GM12878 (cell line): ENCODE results near the gene UTP11. TPM values are rescaled to one million over a fixed set of nuclear protein-coding genes. Genes with fewer than 3 reads are reported as not detected.

Source experiments
- ATAC-seq: fragments of 200-7000 bp; cut with Tn5 transposase; 3 replicates; pipeline ENCODE4 v1.9.1; 2020; ENCODE audit warnings: mild to moderate bottlenecking, moderate library complexity
- BruUV-seq: library from RNA; stranded (reverse); fragments of 400-500 nt; replicated peaks from 2 replicates; lab custom pipeline; 2021; lab: Mats Ljungman, UMichigan
- CTCF ChIA-PET: fragments of 300-600 bp; sonication (Branson Sonifier 250); formaldehyde crosslinking; extraction: SDS; loops from one replicate; lab custom pipeline; 2021; ENCODE audit warnings: inconsistent platforms; lab: Yijun Ruan, JAX
- POLR2A ChIA-PET: fragments of 350-600 bp; formaldehyde crosslinking; extraction: SDS; loops from one replicate; lab custom pipeline; 2021; ENCODE audit warnings: inconsistent platforms; lab: Charles Lee
- RAD21 ChIA-PET: fragments of 300-600 bp; sonication (Branson Sonifier 250); formaldehyde crosslinking; loops from one replicate; lab custom pipeline; 2023; ENCODE audit warnings: antibody characterized with exemption; ENCODE audit not compliant: unreplicated experiment; lab: Charles Lee
- SMC1A ChIA-PET: fragments of 300-600 bp; sonication (Branson Sonifier 250); formaldehyde crosslinking; loops from one replicate; lab custom pipeline; 2023; ENCODE audit not compliant: unreplicated experiment, uncharacterized antibody; lab: Charles Lee
- DNase-seq: peaks from one replicate; pipeline ENCODE4 v3.0.0-alpha.2; 2011; ENCODE audit warnings: low read depth, low spot score
- FAIRE-seq: peaks from 3 replicates; lab custom pipeline; 2011; peaks lifted over from hg19 to GRCh38; lab: Jason Lieb, UNC
- H2AFZ ChIP-seq: 2 replicates; pipeline ENCODE4 v1.6.0; 2011; ENCODE audit warnings: low read depth, low read length, control low read depth; ENCODE audit not compliant: control insufficient read depth
- H3K27ac ChIP-seq: 2 replicates; pipeline ENCODE4 v1.5.1; 2011; ENCODE audit warnings: control low read depth; ENCODE audit not compliant: control insufficient read depth, insufficient read depth
- H3K27me3 ChIP-seq, 2 experiments: replicated peaks in 1 of 2; 2 replicates each; pipeline versions ENCODE4 v1.6.0 to v1.6.1; 2011; ENCODE audit warnings: low read length in 1 of 2; ENCODE audit not compliant: control insufficient read depth in 2 of 2, insufficient read depth in 2 of 2
- H3K36me3 ChIP-seq, 2 experiments: 2 replicates each; pipeline ENCODE4 v1.5.1; 2011; ENCODE audit warnings: low read length in 1 of 2; ENCODE audit not compliant: control insufficient read depth in 2 of 2, insufficient read depth in 2 of 2
- H3K4me1 ChIP-seq: 2 replicates; pipeline ENCODE4 v1.6.1; 2011; ENCODE audit warnings: mild to moderate bottlenecking, low read length, moderate library complexity, mixed read lengths; ENCODE audit not compliant: control insufficient read depth, insufficient read depth
- H3K4me2 ChIP-seq: 2 replicates; pipeline ENCODE4 v1.6.0; 2011; ENCODE audit warnings: control low read depth; ENCODE audit not compliant: control insufficient read depth, insufficient read depth
- H3K4me3 ChIP-seq: fragments of 200-600 bp; sonication (generic); 2 replicates; pipeline ENCODE4 v1.5.1; 2016
- H3K79me2 ChIP-seq: 2 replicates; pipeline ENCODE4 v1.6.0; 2011; ENCODE audit warnings: low read length; ENCODE audit not compliant: control insufficient read depth, insufficient read depth
- H3K9ac ChIP-seq: 2 replicates; pipeline ENCODE4 v1.8.0; 2011; ENCODE audit warnings: low read length, control low read depth, mixed read lengths; ENCODE audit not compliant: control insufficient read depth, insufficient read depth
- H3K9me3 ChIP-seq: replicated peaks from 3 replicates; pipeline ENCODE4 v1.5.1; 2011; ENCODE audit warnings: mild to moderate bottlenecking, low read length; ENCODE audit not compliant: control insufficient read depth, insufficient read depth
- H4K20me1 ChIP-seq: 2 replicates; pipeline ENCODE4 v1.6.0; 2011; ENCODE audit not compliant: control insufficient read depth, insufficient read depth
- HDAC6 ChIP-seq: fragments of 200-600 bp; sonication (generic); IDR thresholded peaks from one replicate; pipeline ENCODE4 v1.8.0; 2017; ENCODE audit warnings: antibody characterized with exemption; ENCODE audit not compliant: unreplicated experiment
- RELA ChIP-seq: fragments of 450-650 bp; IDR thresholded peaks from 2 replicates; pipeline ENCODE4 v1.8.0; 2014; ENCODE audit warnings: borderline replicate concordance; ENCODE audit not compliant: partially characterized antibody
- SMAD1 ChIP-seq: fragments of 450-650 bp; IDR thresholded peaks from 2 replicates; pipeline ENCODE4 v1.6.1; 2018; ENCODE audit warnings: mild to moderate bottlenecking, low read depth; ENCODE audit not compliant: partially characterized antibody
- STAT1 ChIP-seq: fragments of 450-650 bp; conservative IDR thresholded peaks from 2 replicates; pipeline ENCODE4 v1.6.1; 2014; ENCODE audit warnings: antibody characterized with exemption, mild to moderate bottlenecking
- SUZ12 ChIP-seq: fragments of 200-600 bp; sonication (generic); IDR thresholded peaks from one replicate; pipeline ENCODE4 v1.6.1; 2018; ENCODE audit warnings: antibody characterized with exemption, mild to moderate bottlenecking; ENCODE audit not compliant: unreplicated experiment
- TCF7 ChIP-seq: IDR thresholded peaks from 2 replicates; pipeline ENCODE4 v1.6.1; 2014; ENCODE audit warnings: antibody characterized with exemption, borderline replicate concordance
- WGBS: methylation state at CpG from one replicate; pipeline ENCODE4 v1.1.6; 2016; ENCODE audit warnings: low lambda C conversion rate; ENCODE audit not compliant: insufficient replicate concordance, insufficient coverage; ENCODE audit errors: missing lambda C conversion rate; 5-methylcytosine and 5-hydroxymethylcytosine counted together
- in situ Hi-C: fragments of 300-500 bp; cut with MboI; formaldehyde crosslinking; loops from 9 replicates; pipeline ENCODE4 v1.14.3; 2018; ENCODE audit warnings: mixed read lengths
- intact Hi-C: fragments of 100-400 bp; cut with micrococcal nuclease; formaldehyde crosslinking; loops from one replicate; pipeline ENCODE4 v1.14.2; 2022; ENCODE audit not compliant: unreplicated experiment
- polyA plus RNA-seq, 11 experiments: library from polyadenylated mRNA; depleted of rRNA in 4 of 11; unstranded in 6 of 11; stranded (reverse) in 5 of 11; fragments of >200 nt; fragmentation: Nextera tagmentation in 4 of 11; fragmentation: Illumina TruSeq in 1 of 11; extraction: Ambion mirVana in 4 of 11; extraction: Trizol in 1 of 11; gene quantifications; 1 replicate in 1 of 11; 2 replicates in 10 of 11; pipeline versions ENCODE4 v1.2.1 to v1.2.3, GENCODE V29; 2011 to 2016; ENCODE audit warnings: inconsistent platforms in 2 of 11, missing spikeins in 2 of 11, low read depth in 1 of 11
- total RNA-seq, 4 experiments: library from RNA; depleted of rRNA in 3 of 4; stranded (reverse); fragments of >200 nt in 3 of 4; fragmentation: Illumina TruSeq in 1 of 4; extraction: Trizol in 1 of 4; gene quantifications; 2 replicates each; pipeline versions ENCODE4 v1.2.1 to v1.2.3, GENCODE V29; 2013 to 2021
- TF ChIP-seq, protein P1 (sequence below): fragments of 450-650 bp; IDR thresholded peaks from 2 replicates; pipeline ENCODE4 v1.6.1; 2017; ENCODE audit warnings: mild to moderate bottlenecking, low read depth, inconsistent platforms; ENCODE audit not compliant: poor library complexity, severe bottlenecking
- TF ChIP-seq, protein P2 (sequence below): fragments of 450-650 bp; IDR thresholded peaks from 2 replicates; pipeline ENCODE4 v1.6.1; 2016; ENCODE audit warnings: mild to moderate bottlenecking, moderate library complexity, borderline replicate concordance
- TF ChIP-seq, protein P3 (sequence below): fragments of 450-650 bp; IDR thresholded peaks from 2 replicates; pipeline ENCODE4 v1.6.1; 2017; ENCODE audit warnings: antibody characterized with exemption, mild to moderate bottlenecking, moderate library complexity

UTP11 gene
- total and polyA plus RNA-seq, 10 of the 15 experiments (the other 5 are each of a cell fraction or from before 2014, with no cell fraction given) = 34.5 to 146 (median 64.2) TPM

DNA sequence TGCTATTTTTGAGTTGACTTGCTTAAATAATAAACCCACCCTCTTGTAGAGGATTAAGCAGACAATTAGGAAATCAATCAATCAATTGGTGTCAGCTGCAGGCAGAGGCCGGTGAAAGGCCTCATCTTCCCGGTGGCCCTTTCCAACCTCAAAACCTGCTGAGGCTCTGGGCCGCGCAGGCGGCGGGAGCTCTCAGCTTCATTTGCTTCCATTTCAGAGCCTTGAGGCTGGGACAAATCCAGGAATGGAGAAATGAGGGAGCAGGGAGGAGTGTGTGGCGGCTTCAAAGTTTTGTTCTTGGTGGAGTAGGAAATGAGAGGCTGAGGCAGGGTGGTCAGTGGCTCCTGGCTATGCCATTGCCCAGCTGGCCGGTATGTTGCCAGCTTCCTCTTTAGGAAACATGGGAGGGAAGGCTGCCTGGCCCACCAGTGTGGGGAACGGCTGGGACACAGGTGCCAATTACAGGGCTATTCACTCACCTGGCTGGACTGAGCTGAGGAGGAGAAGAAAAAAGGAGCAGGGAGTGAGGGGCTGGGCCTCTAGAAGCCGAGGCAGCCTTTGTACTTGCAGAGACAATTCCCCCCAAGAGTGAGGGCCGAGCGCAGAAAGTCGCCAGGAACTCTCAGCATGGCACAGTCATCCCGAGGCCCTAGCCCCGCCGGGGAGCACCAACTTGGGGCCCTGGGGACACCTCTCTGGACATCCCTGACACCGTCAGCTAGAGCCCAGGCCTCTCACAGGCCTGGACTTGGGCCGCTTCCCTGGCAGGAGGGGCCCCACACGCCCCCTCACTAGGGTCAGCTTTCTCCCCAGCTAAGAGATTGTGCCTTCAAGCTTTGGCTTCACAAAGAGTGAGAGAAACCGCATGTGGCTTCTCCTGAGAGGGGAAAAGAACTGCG is 29.7 kb downstream of the UTP11 start:
- Histone ChIP-seq H3K79me2 (no peaks in the 10 kb centered on the region), H3K4me2 (no peak overlapping the region), H3K27ac (no peak overlapping the region), H3K9ac (no peak overlapping the region), H3K4me1 (no peaks in the 10 kb centered on the region; the same call in 1 of the 2 replicates), H3K27me3 (peaks cover 9 to 13% of the 10 kb centered on the region in 2 experiments), H3K9me3 (no peaks in the 10 kb centered on the region), H3K4me3 (no peak overlapping the region), H2AFZ (no peak overlapping the region), H3K36me3 (no peaks in the 10 kb centered on the region), H4K20me1 (no peaks in the 10 kb centered on the region; the same call in 1 of the 2 replicates)
- FAIRE-seq = no peak
- RAD21 ChIA-PET = interaction anchor here (0.9 to 8.2 kb wide), 10 partner anchors 11 to 774 kb away, joined by 3 to 123 read pairs (median 4); no protein-coding TSS in a partner anchor
- no TSS peak for BruUV-seq
- CTCF ChIA-PET = interaction anchor here (0.6 to 11.0 kb wide), 16 partner anchors 9 to 793 kb away, joined by 3 to 179 read pairs (median 4); no protein-coding TSS in a partner anchor
- no peak for DNase-seq
- SMC1A ChIA-PET = interaction anchor here (0.7 to 23.8 kb wide), 10 partner anchors 8 to 793 kb away, joined by 3 to 316 read pairs (median 6); partner anchors contain the start of gene SF3A3
- no peak for ATAC-seq
- 46% methylated on average over 21 of the region's 21 CpGs for WGBS
- POLR2A ChIA-PET = interaction anchor here (0.9 to 2.2 kb wide), 4 partner anchors 10 to 30 kb away, joined by 3 to 14 read pairs (median 4); no protein-coding TSS in a partner anchor
- in situ Hi-C loops (loop anchor here (25.0 kb wide), 1 partner anchor 545 kb away; no protein-coding TSS in a partner anchor), intact Hi-C loops (loop anchor here (5.0 kb wide), 1 partner anchor 775 kb away; no protein-coding TSS in a partner anchor)
- TF ChIP-seq HDAC6 (no peak), TCF7 (no peak), RELA (no peak), SMAD1 (no peak), STAT1 (no peak), SUZ12 (no peak)
- TF ChIP-seq, protein P1, sequence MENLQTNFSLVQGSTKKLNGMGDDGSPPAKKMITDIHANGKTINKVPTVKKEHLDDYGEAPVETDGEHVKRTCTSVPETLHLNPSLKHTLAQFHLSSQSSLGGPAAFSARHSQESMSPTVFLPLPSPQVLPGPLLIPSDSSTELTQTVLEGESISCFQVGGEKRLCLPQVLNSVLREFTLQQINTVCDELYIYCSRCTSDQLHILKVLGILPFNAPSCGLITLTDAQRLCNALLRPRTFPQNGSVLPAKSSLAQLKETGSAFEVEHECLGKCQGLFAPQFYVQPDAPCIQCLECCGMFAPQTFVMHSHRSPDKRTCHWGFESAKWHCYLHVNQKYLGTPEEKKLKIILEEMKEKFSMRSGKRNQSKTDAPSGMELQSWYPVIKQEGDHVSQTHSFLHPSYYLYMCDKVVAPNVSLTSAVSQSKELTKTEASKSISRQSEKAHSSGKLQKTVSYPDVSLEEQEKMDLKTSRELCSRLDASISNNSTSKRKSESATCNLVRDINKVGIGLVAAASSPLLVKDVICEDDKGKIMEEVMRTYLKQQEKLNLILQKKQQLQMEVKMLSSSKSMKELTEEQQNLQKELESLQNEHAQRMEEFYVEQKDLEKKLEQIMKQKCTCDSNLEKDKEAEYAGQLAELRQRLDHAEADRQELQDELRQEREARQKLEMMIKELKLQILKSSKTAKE = no peak
- TF ChIP-seq, protein P2, sequence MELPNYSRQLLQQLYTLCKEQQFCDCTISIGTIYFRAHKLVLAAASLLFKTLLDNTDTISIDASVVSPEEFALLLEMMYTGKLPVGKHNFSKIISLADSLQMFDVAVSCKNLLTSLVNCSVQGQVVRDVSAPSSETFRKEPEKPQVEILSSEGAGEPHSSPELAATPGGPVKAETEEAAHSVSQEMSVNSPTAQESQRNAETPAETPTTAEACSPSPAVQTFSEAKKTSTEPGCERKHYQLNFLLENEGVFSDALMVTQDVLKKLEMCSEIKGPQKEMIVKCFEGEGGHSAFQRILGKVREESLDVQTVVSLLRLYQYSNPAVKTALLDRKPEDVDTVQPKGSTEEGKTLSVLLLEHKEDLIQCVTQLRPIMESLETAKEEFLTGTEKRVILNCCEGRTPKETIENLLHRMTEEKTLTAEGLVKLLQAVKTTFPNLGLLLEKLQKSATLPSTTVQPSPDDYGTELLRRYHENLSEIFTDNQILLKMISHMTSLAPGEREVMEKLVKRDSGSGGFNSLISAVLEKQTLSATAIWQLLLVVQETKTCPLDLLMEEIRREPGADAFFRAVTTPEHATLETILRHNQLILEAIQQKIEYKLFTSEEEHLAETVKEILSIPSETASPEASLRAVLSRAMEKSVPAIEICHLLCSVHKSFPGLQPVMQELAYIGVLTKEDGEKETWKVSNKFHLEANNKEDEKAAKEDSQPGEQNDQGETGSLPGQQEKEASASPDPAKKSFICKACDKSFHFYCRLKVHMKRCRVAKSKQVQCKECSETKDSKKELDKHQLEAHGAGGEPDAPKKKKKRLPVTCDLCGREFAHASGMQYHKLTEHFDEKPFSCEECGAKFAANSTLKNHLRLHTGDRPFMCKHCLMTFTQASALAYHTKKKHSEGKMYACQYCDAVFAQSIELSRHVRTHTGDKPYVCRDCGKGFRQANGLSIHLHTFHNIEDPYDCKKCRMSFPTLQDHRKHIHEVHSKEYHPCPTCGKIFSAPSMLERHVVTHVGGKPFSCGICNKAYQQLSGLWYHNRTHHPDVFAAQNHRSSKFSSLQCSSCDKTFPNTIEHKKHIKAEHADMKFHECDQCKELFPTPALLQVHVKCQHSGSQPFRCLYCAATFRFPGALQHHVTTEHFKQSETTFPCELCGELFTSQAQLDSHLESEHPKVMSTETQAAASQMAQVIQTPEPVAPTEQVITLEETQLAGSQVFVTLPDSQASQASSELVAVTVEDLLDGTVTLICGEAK = no peak
- TF ChIP-seq, protein P3, sequence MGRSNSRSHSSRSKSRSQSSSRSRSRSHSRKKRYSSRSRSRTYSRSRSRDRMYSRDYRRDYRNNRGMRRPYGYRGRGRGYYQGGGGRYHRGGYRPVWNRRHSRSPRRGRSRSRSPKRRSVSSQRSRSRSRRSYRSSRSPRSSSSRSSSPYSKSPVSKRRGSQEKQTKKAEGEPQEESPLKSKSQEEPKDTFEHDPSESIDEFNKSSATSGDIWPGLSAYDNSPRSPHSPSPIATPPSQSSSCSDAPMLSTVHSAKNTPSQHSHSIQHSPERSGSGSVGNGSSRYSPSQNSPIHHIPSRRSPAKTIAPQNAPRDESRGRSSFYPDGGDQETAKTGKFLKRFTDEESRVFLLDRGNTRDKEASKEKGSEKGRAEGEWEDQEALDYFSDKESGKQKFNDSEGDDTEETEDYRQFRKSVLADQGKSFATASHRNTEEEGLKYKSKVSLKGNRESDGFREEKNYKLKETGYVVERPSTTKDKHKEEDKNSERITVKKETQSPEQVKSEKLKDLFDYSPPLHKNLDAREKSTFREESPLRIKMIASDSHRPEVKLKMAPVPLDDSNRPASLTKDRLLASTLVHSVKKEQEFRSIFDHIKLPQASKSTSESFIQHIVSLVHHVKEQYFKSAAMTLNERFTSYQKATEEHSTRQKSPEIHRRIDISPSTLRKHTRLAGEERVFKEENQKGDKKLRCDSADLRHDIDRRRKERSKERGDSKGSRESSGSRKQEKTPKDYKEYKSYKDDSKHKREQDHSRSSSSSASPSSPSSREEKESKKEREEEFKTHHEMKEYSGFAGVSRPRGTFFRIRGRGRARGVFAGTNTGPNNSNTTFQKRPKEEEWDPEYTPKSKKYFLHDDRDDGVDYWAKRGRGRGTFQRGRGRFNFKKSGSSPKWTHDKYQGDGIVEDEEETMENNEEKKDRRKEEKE = no peak
